Middle frontal gyrus (tissue), 1 donor: ENCODE measurements around the gene FOXP1.

Source experiments
- DNase-seq: peaks from one replicate; pipeline ENCODE4 v3.0.0-alpha.2; 2015; ENCODE audit warnings: low spot score; ENCODE audit errors: extremely low spot score

FOXP1 gene

DNA sequence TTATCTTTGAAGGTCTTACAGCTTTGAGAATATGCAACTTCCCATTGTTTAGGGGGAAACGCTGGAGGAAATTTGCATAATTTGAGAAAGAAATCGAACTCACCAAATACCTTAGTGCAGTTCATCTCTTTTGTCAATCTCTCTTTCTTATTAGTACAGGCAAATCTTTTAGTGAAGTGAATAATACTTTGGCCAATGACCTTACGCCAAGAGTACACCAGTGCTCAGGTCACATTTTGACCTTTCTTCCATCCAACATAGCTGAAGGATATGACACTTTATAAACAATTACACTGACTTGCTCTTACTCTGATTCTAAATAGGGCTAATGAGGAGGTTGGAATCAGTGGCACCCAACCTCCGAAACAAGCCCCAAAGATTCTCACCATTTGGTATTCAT is 494.8 kb downstream of the FOXP1 start:
- DNase-seq = no peak

DNA sequence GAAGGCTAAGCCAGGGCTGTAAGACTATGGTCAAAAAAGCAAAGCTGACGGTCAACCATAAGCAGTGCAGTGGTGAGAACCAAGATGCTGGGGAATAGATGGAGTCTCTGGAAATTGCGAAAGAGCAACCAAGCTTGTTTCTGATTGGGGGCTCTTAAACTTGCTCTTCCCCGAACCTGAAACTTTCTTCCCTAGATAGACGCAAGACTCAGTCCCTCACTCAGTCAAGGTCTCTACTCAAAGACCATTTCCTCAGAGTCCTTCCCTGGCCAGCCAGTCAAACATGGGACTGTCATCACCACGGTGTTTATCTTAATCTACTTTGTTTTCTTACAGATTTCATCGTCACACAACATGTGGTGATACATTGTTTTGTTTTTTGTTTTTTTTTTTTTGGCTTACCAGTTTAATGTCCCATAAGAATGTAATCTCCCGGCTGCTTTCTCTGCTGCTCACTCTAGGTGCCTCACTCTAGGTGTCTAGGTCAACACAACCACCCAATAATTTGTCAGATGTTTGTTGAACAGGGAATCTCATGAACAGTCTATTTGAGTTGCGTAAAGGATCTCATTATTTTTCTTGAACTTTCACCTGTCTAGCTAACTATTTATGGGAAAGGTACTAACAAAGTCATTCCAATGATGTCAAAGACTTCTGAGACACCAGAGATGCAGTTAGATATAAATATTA is 495.4 kb downstream of the FOXP1 start:
- no peak for DNase-seq

DNA sequence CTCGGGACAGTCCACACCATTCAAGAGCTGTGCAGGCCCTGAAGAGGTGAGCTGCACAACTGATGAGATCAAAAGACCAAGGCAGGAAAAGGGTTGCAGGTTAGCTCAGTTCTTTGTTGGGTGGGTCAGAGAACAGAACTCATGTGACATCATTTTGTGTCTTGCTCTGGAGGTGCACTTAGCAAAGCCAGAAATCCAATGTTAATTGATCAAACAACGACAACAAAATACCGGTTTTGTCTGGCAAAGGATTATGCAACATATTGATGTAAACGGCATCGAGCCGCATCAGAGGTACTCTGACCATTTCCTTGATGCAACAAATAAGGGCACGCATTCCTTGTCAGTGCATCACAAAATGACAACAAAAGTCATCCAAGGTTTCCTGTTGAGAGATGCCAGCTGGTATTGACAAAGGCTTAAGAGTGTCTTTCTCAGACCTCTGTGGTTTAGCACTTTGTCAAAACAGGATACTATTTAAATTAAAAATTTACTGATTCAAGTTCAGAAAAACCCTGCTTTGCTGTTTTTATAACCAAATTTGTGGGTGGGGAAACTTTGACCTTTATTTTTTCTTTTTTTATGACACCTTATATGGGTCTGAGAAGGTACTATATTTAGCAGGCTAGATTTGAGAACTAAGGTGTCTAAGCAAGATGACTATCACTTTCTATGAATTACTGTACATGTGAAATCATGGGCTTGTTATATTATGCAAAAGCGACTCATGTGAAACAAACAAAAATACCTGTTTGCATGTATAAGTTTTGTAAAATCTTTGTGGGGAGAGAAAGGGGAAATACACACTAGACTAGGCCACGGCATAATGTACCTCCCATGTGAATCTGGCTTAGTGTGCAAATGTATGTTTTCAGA is 496.1 kb downstream of the FOXP1 start:
- no peak for DNase-seq

DNA sequence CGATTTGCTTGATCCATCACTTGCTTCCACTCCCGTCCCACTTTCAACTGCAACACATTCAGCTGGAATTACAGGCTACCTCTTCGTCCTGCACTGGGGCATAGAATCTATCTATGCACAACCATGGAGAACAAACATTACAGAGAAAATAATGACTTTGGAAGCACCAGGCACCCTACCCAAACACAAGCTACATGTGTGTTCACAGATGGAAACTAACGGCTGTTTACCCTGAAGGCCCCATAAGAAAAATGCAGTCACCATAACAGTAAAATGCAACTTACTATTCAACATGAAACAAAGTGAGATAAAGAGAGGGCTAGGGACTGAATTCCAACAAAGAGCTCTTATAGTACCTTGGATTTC is 496.8 kb downstream of the FOXP1 start:
- DNase-seq = no peak

DNA sequence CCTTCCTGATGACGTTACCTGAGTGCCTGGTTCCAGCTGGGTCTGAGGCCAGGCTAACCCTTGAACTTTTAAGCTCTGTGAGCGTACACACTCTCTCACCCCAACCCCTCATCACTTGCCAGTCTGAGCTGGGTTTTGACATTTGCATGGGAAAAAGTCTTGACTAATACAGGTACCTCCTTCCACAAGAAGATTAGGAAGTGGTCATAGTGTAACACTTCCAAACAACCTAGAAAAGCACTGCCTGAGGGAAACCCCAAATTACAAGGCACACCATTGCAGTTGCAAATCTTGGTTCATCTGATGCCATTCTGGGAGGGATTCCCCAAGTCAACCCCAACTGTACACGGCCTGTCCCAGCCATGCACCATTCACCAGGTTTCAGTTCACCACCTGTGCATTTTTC is 499.8 kb downstream of the FOXP1 start:
- no peak for DNase-seq

DNA sequence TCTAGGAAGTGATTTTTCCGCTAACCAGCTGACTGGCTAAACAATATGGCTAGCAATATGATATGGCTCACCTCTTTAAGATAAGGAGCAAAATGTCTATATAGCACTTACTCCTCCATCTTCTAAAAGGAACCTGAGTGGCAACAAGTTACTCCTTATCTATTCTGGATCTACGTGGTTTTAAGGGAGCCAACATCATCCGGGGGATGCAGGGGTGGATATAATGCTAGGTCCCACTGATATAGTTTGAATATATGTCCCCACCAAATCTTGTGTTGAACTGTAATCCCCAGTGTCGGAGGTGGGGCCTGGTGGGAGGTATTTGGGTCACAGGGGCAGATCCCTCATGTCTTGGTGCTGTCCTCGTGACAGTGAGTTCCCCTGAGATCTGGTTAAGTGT is 500.7 kb downstream of the FOXP1 start:
- DNase-seq = no peak

DNA sequence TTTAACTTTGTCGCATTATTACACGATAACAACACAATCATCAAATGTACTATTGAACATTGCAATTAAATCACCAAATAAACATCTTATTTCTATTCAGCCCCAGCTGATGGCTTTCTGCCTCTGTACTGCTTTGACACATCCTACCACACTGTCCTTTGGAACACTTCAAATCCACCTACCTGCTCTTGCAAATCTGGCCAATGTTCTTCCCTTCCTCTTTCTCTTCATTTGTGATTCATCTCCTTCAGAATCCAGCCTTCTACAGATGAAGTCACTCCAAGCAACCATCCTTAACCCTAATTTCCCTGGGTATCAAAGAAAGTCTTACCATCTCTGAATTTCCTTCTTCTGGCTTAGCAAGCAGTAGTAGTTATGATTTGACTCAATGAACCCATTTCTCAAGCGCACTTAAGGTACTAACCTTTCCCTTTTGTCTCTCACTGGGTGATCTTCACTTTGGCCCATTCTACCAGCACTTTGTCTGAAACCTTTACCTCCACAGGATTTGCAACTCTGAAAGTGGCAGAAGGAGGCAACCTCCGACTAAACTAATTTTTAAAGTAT is 502.9 kb downstream of the FOXP1 start:
- DNase-seq = no peak

DNA sequence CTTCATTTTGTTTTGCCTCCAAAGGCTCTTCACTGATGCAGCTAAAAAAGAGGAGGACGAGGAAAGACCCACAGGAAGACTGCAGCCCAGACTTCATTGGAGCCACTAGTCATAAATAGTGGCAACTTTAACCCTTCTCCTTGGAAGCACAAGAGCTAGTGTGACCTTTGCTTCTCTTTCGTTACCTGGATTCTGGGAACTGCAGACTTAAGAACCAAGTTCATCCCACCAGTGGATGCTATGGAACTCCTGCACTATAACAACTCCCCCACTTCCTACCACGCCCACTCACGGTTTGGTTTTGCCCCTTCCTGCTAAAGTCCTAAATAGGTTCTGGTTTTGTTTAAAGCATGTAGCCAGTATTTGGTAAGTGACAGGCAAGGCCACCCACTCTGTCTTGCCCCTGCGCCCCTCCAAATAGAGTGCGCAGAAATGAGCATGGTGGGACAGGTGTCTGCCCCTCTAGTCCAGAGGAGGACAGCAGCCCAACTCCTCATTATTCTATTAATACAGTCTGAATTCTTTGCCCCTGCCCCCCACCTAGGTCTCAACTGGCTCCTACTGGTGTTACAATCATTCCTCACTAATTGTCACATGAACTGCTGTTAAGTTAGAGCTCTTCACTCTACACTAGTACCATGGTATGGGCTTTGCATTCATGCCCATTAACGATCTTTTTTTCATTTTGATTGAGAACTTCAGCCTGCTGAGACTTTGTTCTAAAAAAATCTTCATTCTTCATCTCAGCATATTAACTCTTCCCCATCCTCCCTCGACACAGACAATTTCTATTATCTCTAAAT is 504.6 kb downstream of the FOXP1 start:
- DNase-seq = no peak

DNA sequence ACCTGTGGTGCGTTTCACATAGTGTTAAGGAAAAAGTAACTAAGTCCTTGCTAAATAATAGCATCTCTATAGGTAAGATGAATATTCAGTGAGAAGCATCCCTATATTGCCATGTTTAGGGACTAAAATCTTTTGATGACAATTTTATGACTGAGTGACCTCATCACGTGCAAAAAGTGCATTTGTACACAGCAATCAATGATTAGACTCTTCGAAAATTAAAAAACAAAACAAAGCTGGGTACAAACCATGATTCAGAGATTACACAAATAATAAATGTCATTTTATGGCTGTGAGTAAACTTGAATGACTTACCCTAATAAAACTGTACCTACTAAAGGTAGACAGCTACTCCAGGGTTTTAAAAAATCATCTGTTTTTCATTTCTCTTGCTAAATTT is 505.3 kb downstream of the FOXP1 start:
- DNase-seq = no peak

DNA sequence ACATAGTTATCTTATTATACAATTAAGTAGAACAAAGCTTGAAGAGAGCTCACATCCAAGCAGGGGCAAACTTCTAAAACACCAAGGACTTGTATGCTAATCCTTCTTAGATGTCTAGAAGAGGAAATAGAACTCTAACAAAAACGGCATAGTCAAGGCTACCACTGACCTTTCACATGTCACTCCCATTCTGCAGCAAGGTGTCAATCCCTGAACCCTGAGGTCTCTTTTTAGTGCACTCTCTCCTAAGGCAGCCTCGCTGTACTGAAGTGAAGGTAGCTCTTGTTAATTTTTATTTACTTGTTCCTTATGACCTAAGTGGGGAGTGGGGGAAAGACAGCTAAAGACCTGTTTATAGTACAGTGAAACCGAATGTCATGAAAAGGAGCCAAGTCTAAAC is 506.5 kb downstream of the FOXP1 start:
- DNase-seq = no peak

DNA sequence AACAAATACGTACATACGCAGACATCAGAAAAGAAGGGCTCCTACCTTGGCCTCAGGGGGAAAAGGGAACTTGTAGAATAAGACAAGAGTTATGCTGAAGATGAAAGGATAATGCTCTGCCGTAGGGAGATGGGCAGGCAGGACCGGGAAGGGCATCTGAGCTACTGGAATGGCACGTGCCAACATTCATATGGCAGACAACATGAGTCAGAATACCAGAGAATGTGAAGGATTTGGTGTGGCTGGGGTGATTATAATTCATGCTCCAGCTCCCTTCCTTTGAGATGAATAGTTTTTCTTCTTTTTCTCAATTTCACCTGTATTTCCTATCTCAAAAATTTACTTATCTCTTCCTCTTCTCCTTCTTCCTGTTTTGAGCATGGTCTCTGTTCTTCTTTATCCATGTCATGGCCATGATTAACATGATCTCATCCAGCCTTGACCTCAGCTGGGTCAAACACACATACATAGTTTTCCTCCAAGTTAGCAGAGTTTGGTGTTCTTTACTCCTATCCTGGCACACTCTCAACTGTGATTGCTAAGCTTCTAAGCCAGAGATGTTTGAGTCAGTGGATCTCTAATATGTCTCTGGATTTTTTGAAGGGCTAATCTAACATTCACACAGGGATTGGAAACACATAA is 507.0 kb downstream of the FOXP1 start:
- no peak for DNase-seq

DNA sequence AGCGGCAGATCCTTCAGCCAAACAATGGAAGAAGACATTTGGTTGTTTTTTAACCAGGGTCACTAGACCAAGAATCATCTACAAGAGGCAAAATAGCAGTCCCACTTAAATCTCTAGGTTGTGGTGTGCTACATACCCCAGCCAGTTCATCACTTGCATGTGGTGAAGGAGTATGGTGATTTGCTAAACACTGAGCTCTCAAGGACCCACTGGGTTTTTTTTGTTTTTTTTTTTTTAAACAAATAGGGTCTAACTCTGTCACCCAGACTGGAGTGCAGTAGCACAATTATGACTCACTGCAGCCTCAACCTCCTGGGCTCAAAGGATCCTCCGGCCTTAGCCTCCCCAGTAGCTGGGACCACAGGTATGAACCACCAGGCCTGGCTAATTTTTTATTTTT is 508.0 kb downstream of the FOXP1 start:
- DNase-seq = no peak

DNA sequence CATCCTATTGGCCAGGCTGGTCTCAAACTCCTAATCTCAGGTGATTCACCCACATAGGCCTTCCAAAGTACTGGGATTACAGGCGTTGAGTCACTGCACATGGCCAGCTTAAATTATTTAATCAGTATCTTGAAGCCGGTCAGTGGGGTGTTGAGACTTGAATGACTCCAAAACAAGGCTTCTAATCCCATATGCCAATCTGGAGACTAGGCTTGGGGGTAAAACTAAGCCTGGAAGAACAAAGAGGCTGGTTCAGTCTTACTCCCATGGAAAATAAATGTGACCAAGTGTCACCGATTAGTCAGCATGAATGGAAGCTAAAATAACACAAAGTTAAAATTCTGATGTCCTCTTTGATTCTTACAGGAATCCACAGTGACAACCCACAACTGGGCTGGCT is 509.1 kb downstream of the FOXP1 start:
- no peak for DNase-seq

DNA sequence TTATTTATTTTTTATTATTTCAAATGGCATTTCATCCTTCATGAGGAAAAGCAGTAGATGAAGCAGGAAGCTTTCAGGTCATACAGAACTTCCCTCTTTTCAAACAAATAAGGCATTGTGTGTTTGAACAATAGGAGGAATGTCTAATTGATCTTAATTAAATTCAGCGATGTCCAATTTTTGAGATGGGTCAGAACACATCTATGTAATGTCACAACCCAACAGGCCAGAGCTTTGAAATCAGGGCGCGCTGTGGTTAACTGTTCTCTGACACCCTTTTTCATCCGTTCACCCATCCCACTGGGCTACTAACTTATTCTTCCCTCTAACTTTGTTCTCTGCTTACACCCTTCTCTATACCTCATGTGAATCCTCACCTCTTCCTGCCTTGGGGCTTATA is 510.5 kb downstream of the FOXP1 start:
- no peak for DNase-seq

DNA sequence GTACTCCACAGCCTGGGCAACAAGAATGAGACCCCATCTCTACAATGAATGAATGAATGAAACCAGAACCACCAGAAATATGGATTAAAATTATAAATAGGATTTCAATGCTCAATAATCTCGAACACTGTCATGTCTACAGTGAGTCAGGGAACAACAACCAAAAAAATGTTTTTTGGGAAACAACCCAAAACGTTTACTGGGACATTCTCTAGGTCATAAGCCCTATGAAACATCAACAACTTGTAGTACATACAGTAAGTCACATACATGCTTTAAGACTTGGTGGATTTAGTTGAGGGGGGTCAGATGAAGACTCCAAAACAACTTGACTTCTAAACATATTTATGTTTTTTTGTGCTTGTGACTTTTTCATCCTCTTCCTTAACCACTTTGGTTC is 511.2 kb downstream of the FOXP1 start:
- no peak for DNase-seq

DNA sequence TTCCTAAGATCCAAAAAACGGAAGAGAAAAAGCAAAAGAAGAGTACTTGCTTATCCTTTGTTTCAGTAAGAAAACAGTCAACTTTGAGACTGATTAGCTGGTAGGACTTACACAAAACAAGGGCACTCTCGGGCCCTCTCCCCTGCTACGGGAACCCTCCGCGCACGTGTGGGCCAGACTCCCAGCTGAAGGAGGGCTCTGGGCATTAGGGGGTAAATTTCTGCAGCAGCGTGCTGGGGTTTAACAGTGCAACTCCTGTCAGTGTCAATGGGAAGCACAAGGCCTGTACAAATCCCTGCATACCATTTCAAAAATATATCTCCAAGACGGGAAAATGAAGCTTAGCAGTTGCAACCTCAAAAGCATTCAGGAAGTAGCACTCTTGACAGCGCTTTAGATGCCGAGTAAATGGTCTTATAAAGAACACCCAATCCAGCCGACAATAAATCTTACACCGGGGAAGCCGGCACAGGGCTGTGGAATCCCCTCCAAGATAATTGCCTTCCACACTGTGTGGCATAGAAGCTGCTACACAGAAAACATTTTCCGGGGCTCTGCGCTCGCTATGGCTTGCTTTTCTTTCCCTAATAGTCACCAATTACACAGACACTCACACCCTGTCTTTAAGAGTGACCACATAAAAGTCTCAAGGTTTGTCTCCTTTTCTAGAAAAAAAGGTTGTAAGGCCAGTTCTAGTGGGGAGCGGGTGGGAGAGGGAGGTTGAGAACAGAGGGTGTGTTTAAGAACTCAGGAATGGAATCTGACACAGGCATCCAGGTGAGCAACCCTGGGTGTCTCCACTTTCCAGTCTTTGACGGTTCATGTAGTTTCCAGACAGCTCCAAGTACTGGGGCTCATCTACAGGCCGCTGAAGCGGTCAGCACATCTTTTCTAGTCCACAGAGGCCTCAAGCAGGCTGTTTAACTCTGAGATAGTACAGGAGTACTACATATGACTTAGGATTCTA is 512.7 kb downstream of the FOXP1 start:
- no peak for DNase-seq

DNA sequence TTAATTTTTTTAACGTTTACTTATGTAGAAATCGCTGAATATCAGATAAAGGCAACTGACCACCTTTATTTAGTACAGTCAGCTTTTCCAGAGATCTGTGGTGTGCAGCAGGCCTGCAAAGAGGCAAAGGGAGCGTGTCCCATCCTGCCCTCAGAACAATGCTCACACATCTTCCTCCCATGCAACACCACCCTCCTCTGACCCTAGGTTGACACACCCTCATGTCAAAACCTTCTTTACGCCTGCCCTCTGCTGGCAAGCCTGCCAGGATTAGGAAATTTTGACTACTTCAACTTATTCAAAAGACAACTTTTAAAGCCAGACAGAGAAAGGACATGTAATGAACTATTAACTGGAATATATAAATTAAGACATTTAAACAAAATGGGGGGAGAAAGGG is 513.7 kb downstream of the FOXP1 start:
- DNase-seq = no peak

DNA sequence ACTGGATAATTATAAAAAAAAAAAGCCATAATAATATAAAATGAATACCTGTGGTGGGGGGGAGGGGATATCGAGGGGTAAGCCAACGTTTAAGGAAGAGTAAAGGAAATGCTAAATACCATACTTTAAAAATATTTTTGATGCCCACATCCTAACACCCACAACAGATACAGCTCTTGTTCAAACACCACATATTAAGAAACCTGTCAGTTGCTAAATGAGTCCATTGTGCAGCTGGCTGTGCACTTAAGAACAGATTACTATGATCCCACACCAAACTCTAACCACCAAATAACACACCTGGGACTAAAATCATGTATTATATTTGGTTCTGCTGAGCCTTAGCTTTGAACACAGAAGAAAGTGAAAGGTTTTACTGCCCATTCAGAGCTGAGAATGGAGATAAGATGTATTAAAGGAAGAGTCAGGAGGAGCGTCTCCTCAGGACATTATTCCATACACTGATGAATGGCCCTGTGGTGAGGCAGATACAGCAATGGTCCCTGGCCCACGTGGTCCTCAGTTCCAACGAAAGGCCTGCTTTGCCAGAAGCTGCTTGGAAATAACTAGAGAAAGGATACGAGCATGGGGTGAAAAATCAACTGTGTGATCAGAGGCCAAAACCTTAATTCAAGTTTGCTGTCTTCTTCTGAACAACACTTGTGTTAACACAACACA is 515.4 kb downstream of the FOXP1 start:
- no peak for DNase-seq

DNA sequence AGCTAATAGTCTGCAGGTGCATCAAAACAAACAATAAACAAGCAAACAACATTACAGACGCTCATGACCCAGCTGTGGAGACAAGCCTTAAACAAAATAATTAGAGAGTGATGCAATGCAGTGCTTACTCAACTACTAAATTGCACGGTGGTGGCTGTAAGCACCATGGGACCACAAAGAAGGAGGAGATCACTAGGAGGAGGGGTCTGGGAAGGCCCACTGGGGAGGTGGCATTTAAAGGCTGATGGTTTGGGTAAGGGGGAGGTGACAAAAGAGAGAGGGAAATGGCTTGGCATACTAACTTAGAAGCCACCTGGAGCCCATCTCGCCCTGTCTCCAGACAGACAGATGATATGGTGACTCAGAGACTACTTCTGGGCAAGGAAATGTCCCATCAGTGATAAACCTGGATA is 516.7 kb downstream of the FOXP1 start:
- DNase-seq = no peak

DNA sequence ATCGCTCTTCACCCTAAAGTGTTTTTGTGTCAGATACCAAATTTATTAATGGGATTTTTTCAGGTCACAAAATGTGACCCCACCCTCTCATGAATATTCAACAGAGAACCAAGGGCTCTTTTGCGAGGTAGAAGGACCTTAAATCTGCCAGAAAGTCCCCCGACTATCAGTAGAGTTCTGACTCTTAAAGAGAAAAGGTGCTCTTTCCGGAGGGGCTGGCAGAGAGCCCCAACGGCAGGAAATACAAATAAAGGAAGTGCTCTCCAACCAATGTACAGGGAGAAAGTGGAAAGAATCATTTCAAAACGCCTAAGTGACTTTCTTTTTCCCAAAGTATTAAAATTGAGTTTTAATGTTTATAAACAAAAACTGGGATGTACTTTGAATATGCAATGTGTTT is 517.2 kb downstream of the FOXP1 start:
- DNase-seq = no peak
